LNCAP (cell line): ENCODE data around the gene RSPRY1.

Experiments used
- CTCF ChIP-seq: fragments of 450-650 bp; IDR thresholded peaks from 2 replicates; pipeline ENCODE4 v1.5.1; 2017; ENCODE audit warnings: mild to moderate bottlenecking

The RSPRY1 gene

GRCh38 chr16:57273359-57273758, 87.2 kb downstream of the RSPRY1 start:
- no peak for TF ChIP-seq CTCF

GRCh38 chr16:57273826-57274225, 87.7 kb downstream of the RSPRY1 start:
- TF ChIP-seq CTCF: no peak

GRCh38 chr16:57276596-57276995, 90.5 kb downstream of the RSPRY1 start:
- no peak for TF ChIP-seq CTCF

- TF ChIP-seq CTCF: no peak
Observed at GRCh38 chr16:57277586-57277985, 91.5 kb downstream of the RSPRY1 start.

GRCh38 chr16:57278494-57278893, 92.4 kb downstream of the RSPRY1 start:
- TF ChIP-seq CTCF: no peak

GRCh38 chr16:57279780-57280638, 93.9 kb downstream of the RSPRY1 start:
- TF ChIP-seq CTCF: no peak

DNA sequence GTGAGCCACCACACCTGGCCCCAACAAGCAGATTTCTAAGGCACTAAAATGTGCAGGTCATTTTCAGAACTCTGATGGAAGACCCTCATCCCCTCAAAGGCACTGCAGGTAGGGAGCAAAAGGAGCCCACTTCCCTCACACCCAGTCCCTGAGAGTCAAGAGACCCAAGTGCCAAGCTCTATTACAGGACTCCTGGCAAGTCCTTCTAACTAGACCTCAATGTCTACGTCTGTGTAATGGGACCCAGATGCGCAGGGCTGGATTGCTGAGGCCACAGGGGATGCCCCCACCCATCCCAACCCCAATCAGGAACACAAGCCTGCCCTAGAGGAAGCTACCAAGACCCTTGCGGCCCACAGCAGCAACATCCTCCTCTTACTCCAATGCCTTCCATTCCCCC, 95.7 kb downstream of the RSPRY1 start:
- no peak for TF ChIP-seq CTCF
